PC-9 (cell line): ENCODE measurements around the gene SRL. TPM values are rescaled to one million over a fixed set of nuclear protein-coding genes. Genes with fewer than 3 reads are reported as not detected.

Experiments
- BruUV-seq: library from RNA; stranded (reverse); fragments of 400-500 nt; replicated peaks from 2 replicates; lab custom pipeline; 2021; lab: Mats Ljungman, UMichigan
- CTCF ChIA-PET: fragments of 300-600 bp; sonication (Branson Sonifier 250); formaldehyde crosslinking; loops from one replicate; lab custom pipeline; 2022; ENCODE audit warnings: antibody characterized with exemption; lab: Charles Lee
- POLR2A ChIA-PET: fragments of 300-600 bp; sonication (Branson Sonifier 250); formaldehyde crosslinking; loops from one replicate; lab custom pipeline; 2022; ENCODE audit warnings: antibody characterized with exemption; ENCODE audit not compliant: unreplicated experiment; lab: Charles Lee
- DNase-seq, 2 experiments: peaks; one replicate each; pipeline versions ENCODE4 v3.0.0 to v3.0.0-alpha.2; 2015 to 2022; ENCODE audit warnings: mixed read lengths in 1 of 2
- H2AFZ ChIP-seq: fragments of 200-600 bp; sonication (generic); 2 replicates; pipeline ENCODE4 v1.8.1; 2017; ENCODE audit warnings: antibody characterized with exemption
- H3F3A ChIP-seq: fragments of 200-600 bp; sonication (generic); 2 replicates; pipeline ENCODE4 v1.8.1; 2017; ENCODE audit warnings: antibody characterized with exemption, mild to moderate bottlenecking, low read depth; ENCODE audit not compliant: insufficient read depth
- H3K27ac ChIP-seq: fragments of 200-600 bp; sonication (generic); 2 replicates; pipeline ENCODE4 v1.6.1; 2016; ENCODE audit warnings: mixed run types
- H3K27me3 ChIP-seq: fragments of 200-600 bp; sonication (generic); 2 replicates; pipeline ENCODE4 v1.6.1; 2016; ENCODE audit warnings: low read depth, mixed run types; ENCODE audit not compliant: insufficient read depth
- H3K36me3 ChIP-seq: fragments of 200-600 bp; sonication (generic); 2 replicates; pipeline ENCODE4 v1.6.1; 2016; ENCODE audit warnings: low read depth, mixed run types
- H3K4me1 ChIP-seq: fragments of 200-600 bp; sonication (generic); replicated peaks from 2 replicates; pipeline ENCODE4 v1.6.1; 2016; ENCODE audit warnings: mixed run types; ENCODE audit not compliant: insufficient read depth
- H3K4me2 ChIP-seq: fragments of 200-600 bp; sonication (generic); 2 replicates; pipeline ENCODE4 v1.6.1; 2017; ENCODE audit warnings: mixed run types
- H3K4me3 ChIP-seq: fragments of 200-600 bp; sonication (generic); 2 replicates; pipeline ENCODE4 v1.6.1; 2016; ENCODE audit warnings: mixed run types
- H3K79me2 ChIP-seq: fragments of 200-600 bp; sonication (generic); 2 replicates; pipeline ENCODE4 v1.6.1; 2017; ENCODE audit warnings: low read depth, mixed run types
- H3K9me2 ChIP-seq: fragments of 200-600 bp; sonication (generic); 2 replicates; pipeline ENCODE4 v1.8.1; 2017; ENCODE audit warnings: mild to moderate bottlenecking; ENCODE audit not compliant: insufficient read depth
- H3K9me3 ChIP-seq: fragments of 200-600 bp; sonication (generic); 2 replicates; pipeline ENCODE4 v1.8.1; 2016; ENCODE audit warnings: low read depth; ENCODE audit not compliant: insufficient read depth
- H4K20me1 ChIP-seq: fragments of 200-600 bp; sonication (generic); 2 replicates; pipeline ENCODE4 v1.8.1; 2017; ENCODE audit not compliant: insufficient read depth
- CTCF ChIP-seq: fragments of 200-600 bp; sonication (generic); conservative IDR thresholded peaks from 2 replicates; pipeline ENCODE4 v1.6.1; 2017; ENCODE audit warnings: mixed run types, antibody characterized with exemption, mild to moderate bottlenecking, moderate library complexity
- EZH2 ChIP-seq: fragments of 200-600 bp; sonication (generic); IDR thresholded peaks from 2 replicates; pipeline ENCODE4 v1.8.0; 2017; ENCODE audit warnings: antibody characterized with exemption, low read depth
- intact Hi-C: fragments of 100-400 bp; cut with micrococcal nuclease; formaldehyde crosslinking; loops from one replicate; pipeline ENCODE4 v1.10.0; 2022; ENCODE audit not compliant: unreplicated experiment
- total RNA-seq: library from RNA; stranded (reverse); gene quantifications from 2 replicates; pipeline ENCODE4 v1.2.3, GENCODE V29; 2021

Gene SRL
- total RNA-seq, 1 experiment from 2014 or later = not detected

GRCh38 chr16:4260360-4260759 lies 18.5 kb upstream of the SRL start:
- Histone ChIP-seq H3K4me2 (no peak overlapping the region), H4K20me1 (peaks cover 29% of the 10 kb centered on the region), H3K27ac (no peak overlapping the region), H3K27me3 (no peaks in the 10 kb centered on the region), H3K4me1 (no peaks in the 10 kb centered on the region), H3K4me3 (no peak overlapping the region), H3F3A (peaks cover 12% of the 10 kb centered on the region; the same call in 1 of the 2 replicates), H3K36me3 (0 out of 2 replicates have a peak, but pooled peaks cover 10% of the 10 kb centered on the region), H3K79me2 (peaks cover 24% of the 10 kb centered on the region), H3K9me3 (no peaks in the 10 kb centered on the region), H3K9me2 (no peaks in the 10 kb centered on the region), H2AFZ (no peak overlapping the region)
- intact Hi-C loops = no loop called here
- BruUV-seq = no TSS peak
- CTCF ChIA-PET = no interaction called here
- no peak for TF ChIP-seq CTCF
- no peak for TF ChIP-seq EZH2
- POLR2A ChIA-PET = no interaction called here
- DNase-seq = peak in 1 of 2 experiments; percentile 27

DNA sequence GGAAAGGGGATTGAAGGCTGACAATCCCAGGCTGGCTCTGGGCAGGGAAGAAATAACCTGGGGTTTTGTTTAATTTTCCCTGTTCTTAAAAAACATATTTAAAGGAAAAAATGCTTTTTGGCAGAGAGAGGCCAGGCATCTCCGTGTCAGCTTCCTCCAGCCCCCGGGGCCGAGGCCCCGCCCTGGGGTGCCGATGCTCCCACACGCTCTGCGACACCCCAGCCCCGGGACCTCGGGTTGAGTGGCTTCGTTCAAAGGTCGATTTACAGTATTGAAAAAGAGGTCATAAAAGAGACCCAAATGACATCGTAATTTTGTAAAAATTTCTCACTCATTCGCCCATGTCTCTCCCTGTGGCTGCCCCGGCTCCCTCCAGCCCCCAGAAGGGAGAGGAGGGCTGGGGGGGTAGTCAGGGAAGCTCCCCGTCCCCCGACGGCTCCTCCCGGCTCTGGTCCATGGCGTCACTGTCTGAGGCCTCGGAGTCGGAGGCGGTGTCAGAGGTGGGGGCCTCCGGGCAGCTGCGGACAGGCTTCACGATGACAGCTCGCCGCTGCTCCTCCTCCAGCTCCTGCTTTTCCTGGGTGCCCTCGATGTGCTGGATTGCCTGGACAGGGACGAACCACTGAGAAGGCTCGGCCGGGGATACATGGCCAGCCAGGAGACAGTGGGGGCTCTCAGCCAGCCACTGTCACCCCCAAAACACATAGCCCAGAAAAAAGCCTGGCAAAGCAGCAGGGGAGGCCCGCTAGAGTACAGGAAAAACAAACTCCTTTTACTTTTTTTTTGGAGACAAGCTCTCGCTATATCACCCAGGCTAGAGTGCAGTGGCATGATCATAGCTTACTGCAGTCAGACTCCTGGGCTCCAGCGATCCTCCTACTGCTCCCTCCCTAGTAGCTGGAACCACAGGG lies 16.0 kb upstream of the SRL start:
- CTCF ChIA-PET = no interaction called here
- POLR2A ChIA-PET = interaction anchor here (0.5 kb wide), 1 partner anchor 376 kb away, joined by 4 read pairs; no protein-coding TSS in a partner anchor
- BruUV-seq = no TSS peak

More for the DNA sequence above, 16.0 kb upstream of the SRL start:
- Histone ChIP-seq H4K20me1 (peaks cover 9% of the 10 kb centered on the region), H3K27me3 (no peaks in the 10 kb centered on the region), H3K4me1 (no peaks in the 10 kb centered on the region), H3K9me3 (no peaks in the 10 kb centered on the region), H3F3A (peaks cover 26% of the 10 kb centered on the region; the same call in 1 of the 2 replicates), H3K4me2 (no peak overlapping the region), H3K9me2 (no peaks in the 10 kb centered on the region), H3K36me3 (0 out of 2 replicates have a peak, but pooled peaks cover 10% of the 10 kb centered on the region), H3K4me3 (no peak overlapping the region), H3K27ac (no peak overlapping the region), H2AFZ (no peak overlapping the region), H3K79me2 (0 out of 2 replicates have a peak, but pooled peaks cover 1% of the 10 kb centered on the region)
- no peak for TF ChIP-seq EZH2
- TF ChIP-seq CTCF = no peak
- DNase-seq = no peak
- intact Hi-C loops = loop anchor here (10.0 kb wide), 3 partner anchors 373 to 563 kb away; partner anchors contain the start of gene CREBBP
